H9 (cell line): ENCODE results near the gene DOCK7. TPM values are rescaled to one million over a fixed set of nuclear protein-coding genes. Genes with fewer than 3 reads are reported as not detected.

Source experiments
- DNase-seq: peaks from one replicate; pipeline ENCODE4 v3.0.0-alpha.2; 2017
- H2AFZ ChIP-seq: one replicate; pipeline ENCODE4 v1.6.1; 2013; ENCODE audit warnings: mild to moderate bottlenecking, low read length, control low read depth, moderate library complexity
- H2AK5ac ChIP-seq: 2 replicates; pipeline ENCODE4 v1.6.1; 2013; ENCODE audit warnings: low read length, control low read depth, mixed read lengths; ENCODE audit not compliant: insufficient read length
- H2BK120ac ChIP-seq: one replicate; pipeline ENCODE4 v1.6.1; 2013; ENCODE audit warnings: low read depth, mild to moderate bottlenecking, low read length, control low read depth, inconsistent platforms; ENCODE audit not compliant: poor library complexity, severe bottlenecking
- H2BK12ac ChIP-seq: 2 replicates; pipeline ENCODE4 v1.6.1; 2013; ENCODE audit warnings: low read length, control low read depth, mixed read lengths, low read depth; ENCODE audit not compliant: insufficient read length
- H2BK15ac ChIP-seq: 2 replicates; pipeline ENCODE4 v1.6.1; 2013; ENCODE audit warnings: low read depth, low read length, control low read depth
- H2BK20ac ChIP-seq: one replicate; pipeline ENCODE4 v1.6.1; 2013; ENCODE audit warnings: low read depth, mild to moderate bottlenecking, low read length, control low read depth, inconsistent platforms; ENCODE audit not compliant: poor library complexity, severe bottlenecking
- H2BK5ac ChIP-seq: 2 replicates; pipeline ENCODE4 v1.6.1; 2013; ENCODE audit warnings: low read length, control low read depth, mixed read lengths; ENCODE audit not compliant: insufficient read length
- H3K14ac ChIP-seq: 2 replicates; pipeline ENCODE4 v1.6.1; 2013; ENCODE audit warnings: low read length, control low read depth; ENCODE audit not compliant: insufficient read depth
- H3K18ac ChIP-seq: 2 replicates; pipeline ENCODE4 v1.6.1; 2013; ENCODE audit warnings: low read depth, mild to moderate bottlenecking, mixed read lengths, low read length, control low read depth; ENCODE audit not compliant: insufficient read length
- H3K23ac ChIP-seq: 2 replicates; pipeline ENCODE4 v1.6.1; 2013; ENCODE audit warnings: low read length, control low read depth, mixed read lengths, low read depth; ENCODE audit not compliant: insufficient read length
- H3K23me2 ChIP-seq: 2 replicates; pipeline ENCODE4 v1.6.1; 2013; ENCODE audit warnings: low read depth, mild to moderate bottlenecking, mixed read lengths, low read length, control low read depth; ENCODE audit not compliant: insufficient read length, poor library complexity, severe bottlenecking
- H3K27ac ChIP-seq: 2 replicates; pipeline ENCODE4 v1.5.1; 2013; ENCODE audit warnings: low read length, control low read depth, mixed read lengths, low read depth; ENCODE audit not compliant: insufficient read length
- H3K27me3 ChIP-seq: 2 replicates; pipeline ENCODE4 v1.6.1; 2013; ENCODE audit warnings: low read length, control low read depth, inconsistent platforms; ENCODE audit not compliant: insufficient read depth
- H3K4ac ChIP-seq: 2 replicates; pipeline ENCODE4 v1.6.1; 2013; ENCODE audit warnings: low read depth, mild to moderate bottlenecking, control low read depth, inconsistent platforms, low read length, moderate library complexity
- H3K4me1 ChIP-seq: 2 replicates; pipeline ENCODE4 v1.6.1; 2013; ENCODE audit warnings: low read length, control low read depth, inconsistent platforms; ENCODE audit not compliant: insufficient read depth
- H3K4me2 ChIP-seq: 2 replicates; pipeline ENCODE4 v1.6.1; 2013; ENCODE audit warnings: low read length, control low read depth, mixed read lengths; ENCODE audit not compliant: insufficient read length, insufficient read depth
- H3K56ac ChIP-seq: 2 replicates; pipeline ENCODE4 v1.6.1; 2013; ENCODE audit warnings: low read depth, mild to moderate bottlenecking, mixed read lengths, low read length, control low read depth; ENCODE audit not compliant: insufficient read length
- H3K79me1 ChIP-seq: 2 replicates; pipeline ENCODE4 v1.6.1; 2013; ENCODE audit warnings: low read depth, mild to moderate bottlenecking, moderate library complexity, low read length, control low read depth, inconsistent platforms; ENCODE audit not compliant: insufficient read depth, poor library complexity, severe bottlenecking
- H3K79me2 ChIP-seq: 2 replicates; pipeline ENCODE4 v1.6.1; 2013; ENCODE audit warnings: low read length, control low read depth, inconsistent platforms; ENCODE audit not compliant: insufficient read depth
- H3K9ac ChIP-seq: 2 replicates; pipeline ENCODE4 v1.6.1; 2013; ENCODE audit warnings: low read length, control low read depth, mixed read lengths; ENCODE audit not compliant: insufficient read length; ENCODE audit errors: extremely low read depth
- H3K9me3 ChIP-seq: one replicate; pipeline ENCODE4 v1.6.1; 2013; ENCODE audit warnings: low read depth, low read length, inconsistent platforms; ENCODE audit not compliant: control insufficient read depth
- H3T11ph ChIP-seq: one replicate; pipeline ENCODE4 v1.6.1; 2013; ENCODE audit warnings: mild to moderate bottlenecking, low read length, control low read depth, inconsistent platforms
- H4K20me1 ChIP-seq: one replicate; pipeline ENCODE4 v1.6.1; 2013; ENCODE audit not compliant: control insufficient read depth, insufficient read length, insufficient read depth
- H4K5ac ChIP-seq: 2 replicates; pipeline ENCODE4 v1.6.1; 2013; ENCODE audit warnings: low read depth, mild to moderate bottlenecking, mixed read lengths, low read length, control low read depth; ENCODE audit not compliant: insufficient read length
- H4K8ac ChIP-seq: replicated peaks from 2 replicates; pipeline ENCODE4 v1.6.1; 2013; ENCODE audit warnings: low read length, control low read depth, mixed read lengths, low read depth; ENCODE audit not compliant: insufficient read length
- H4K91ac ChIP-seq: 2 replicates; pipeline ENCODE4 v1.6.1; 2013; ENCODE audit warnings: low read depth, mild to moderate bottlenecking, moderate library complexity, mixed read lengths, low read length, control low read depth; ENCODE audit not compliant: insufficient read length
- H3K27ac Mint-ChIP-seq, 3 experiments: 2 replicates in 2 of 3; 3 replicates in 1 of 3; pipeline ENCODE4 v1.8.0; 2020 to 2021; ENCODE audit warnings: mixed read lengths in 3 of 3, mild to moderate bottlenecking in 1 of 3, moderate library complexity in 1 of 3
- H3K27me3 Mint-ChIP-seq: 2 replicates; pipeline ENCODE4 v1.8.0; 2021; ENCODE audit warnings: low read depth, mild to moderate bottlenecking, moderate library complexity, mixed read lengths
- H3K36me3 Mint-ChIP-seq, 3 experiments: 2 replicates in 2 of 3; 3 replicates in 1 of 3; pipeline ENCODE4 v1.8.0; 2020 to 2021; ENCODE audit warnings: low read depth in 3 of 3, mixed read lengths in 3 of 3; ENCODE audit not compliant: insufficient read depth in 1 of 3
- H3K4me1 Mint-ChIP-seq, 2 experiments: 2 replicates each; pipeline ENCODE4 v1.8.0; 2020; ENCODE audit warnings: mixed read lengths in 2 of 2
- H3K4me3 Mint-ChIP-seq, 2 experiments: 2 replicates in 1 of 2; 3 replicates in 1 of 2; pipeline ENCODE4 v1.8.0; 2020 to 2021; ENCODE audit warnings: mild to moderate bottlenecking in 2 of 2, mixed read lengths in 2 of 2, moderate library complexity in 1 of 2
- H3K9me3 Mint-ChIP-seq, 2 experiments: 2 replicates in 1 of 2; 3 replicates in 1 of 2; pipeline ENCODE4 v1.8.0; 2020; ENCODE audit warnings: mild to moderate bottlenecking in 2 of 2, mixed read lengths in 2 of 2, moderate library complexity in 1 of 2
- WGBS: extraction: QIAGEN DNeasy Blood & Tissue Kit; methylation state at CpG from one replicate; pipeline ENCODE4 v1.1.7; 2013; ENCODE audit warnings: missing lambda C conversion rate, low lambda C conversion rate, mixed read lengths; ENCODE audit not compliant: insufficient read length; ENCODE audit errors: extremely low coverage; 5-methylcytosine and 5-hydroxymethylcytosine counted together
- total RNA-seq: library from RNA; stranded (reverse); gene quantifications from 2 replicates; pipeline ENCODE4 v1.2.1, GENCODE V29; 2021
- TF ChIP-seq, protein P1 (sequence below): fragments of 200-600 bp; sonication (generic); conservative IDR thresholded peaks from 3 replicates; pipeline ENCODE4 v1.8.0; 2021; ENCODE audit warnings: antibody characterized with exemption, mild to moderate bottlenecking

The DOCK7 gene
- total RNA-seq, 1 experiment from 2014 or later: 36.8 TPM

- no peak overlapping the region for H3K56ac ChIP-seq
- no peak overlapping the region for H3K18ac ChIP-seq
- WGBS: no CpG with 5 or more reads among the region's 1 CpG
- no peak overlapping the region for H3K4ac ChIP-seq
- H2AK5ac ChIP-seq: no peak overlapping the region
- peaks cover 4% of the 10 kb centered on the region; the same call in 1 of the 2 replicates for H3K4me1 ChIP-seq
- no peaks in the 10 kb centered on the region for H3K27me3 ChIP-seq
- no peak overlapping the region for H2BK120ac ChIP-seq
- Mint-ChIP-seq H3K27ac (no peak overlapping the region), H3K27me3 (no peaks in the 10 kb centered on the region), H3K4me1 (peaks cover 33 to 37% of the 10 kb centered on the region in 2 experiments), H3K4me3 (no peak overlapping the region), H3K36me3 (peaks cover 1 to 5% (median 2%) of the 10 kb centered on the region in 3 experiments; a peak in 6 of 7 replicates), H3K9me3 (no peaks in the 10 kb centered on the region)
- H3K9ac ChIP-seq: no peak overlapping the region
- no peak overlapping the region for H2AFZ ChIP-seq
- no peak overlapping the region for H4K8ac ChIP-seq
- TF ChIP-seq, protein P1, sequence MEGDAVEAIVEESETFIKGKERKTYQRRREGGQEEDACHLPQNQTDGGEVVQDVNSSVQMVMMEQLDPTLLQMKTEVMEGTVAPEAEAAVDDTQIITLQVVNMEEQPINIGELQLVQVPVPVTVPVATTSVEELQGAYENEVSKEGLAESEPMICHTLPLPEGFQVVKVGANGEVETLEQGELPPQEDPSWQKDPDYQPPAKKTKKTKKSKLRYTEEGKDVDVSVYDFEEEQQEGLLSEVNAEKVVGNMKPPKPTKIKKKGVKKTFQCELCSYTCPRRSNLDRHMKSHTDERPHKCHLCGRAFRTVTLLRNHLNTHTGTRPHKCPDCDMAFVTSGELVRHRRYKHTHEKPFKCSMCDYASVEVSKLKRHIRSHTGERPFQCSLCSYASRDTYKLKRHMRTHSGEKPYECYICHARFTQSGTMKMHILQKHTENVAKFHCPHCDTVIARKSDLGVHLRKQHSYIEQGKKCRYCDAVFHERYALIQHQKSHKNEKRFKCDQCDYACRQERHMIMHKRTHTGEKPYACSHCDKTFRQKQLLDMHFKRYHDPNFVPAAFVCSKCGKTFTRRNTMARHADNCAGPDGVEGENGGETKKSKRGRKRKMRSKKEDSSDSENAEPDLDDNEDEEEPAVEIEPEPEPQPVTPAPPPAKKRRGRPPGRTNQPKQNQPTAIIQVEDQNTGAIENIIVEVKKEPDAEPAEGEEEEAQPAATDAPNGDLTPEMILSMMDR: no peak
- H3K79me2 ChIP-seq: peaks cover 2% of the 10 kb centered on the region; the same call in 1 of the 2 replicates
- H2BK20ac ChIP-seq: no peak overlapping the region
- no peak overlapping the region for H2BK12ac ChIP-seq
- H3K23ac ChIP-seq: no peak overlapping the region
- no peaks in the 10 kb centered on the region for H3K23me2 ChIP-seq
- H3T11ph ChIP-seq: no peak overlapping the region
- H4K5ac ChIP-seq: no peak overlapping the region
- no peak overlapping the region for H3K14ac ChIP-seq
- no peak overlapping the region for H2BK15ac ChIP-seq
- DNase-seq: no peak
- H3K27ac ChIP-seq: no peak overlapping the region
- H3K4me2 ChIP-seq: no peak overlapping the region
- H2BK5ac ChIP-seq: no peak overlapping the region
- no peak overlapping the region for H4K91ac ChIP-seq
- H3K9me3 ChIP-seq: no peaks in the 10 kb centered on the region
- H3K79me1 ChIP-seq: no peaks in the 10 kb centered on the region
- no peaks in the 10 kb centered on the region for H4K20me1 ChIP-seq
These were observed 14.6 kb downstream of the DOCK7 start for GRCh38 chr1:62673629-62674028.
